Esophagus squamous epithelium (tissue), 5 donors: Measurements from ENCODE around the gene FAM131C. TPM values are rescaled to one million over a fixed set of nuclear protein-coding genes. Genes with fewer than 3 reads are reported as not detected.

Experiments
- DNase-seq: peaks from one replicate; lab custom pipeline; 2025; lab: John Stamatoyannopoulos, UW
- H3K27ac ChIP-seq, 4 donors: fragments of 200-600 bp; sonication (generic); one replicate each; pipeline ENCODE4 v1.5.1; 2016 to 2019; ENCODE audit warnings: mild to moderate bottlenecking in 1 of 4
- H3K27me3 ChIP-seq, 4 donors: fragments of 200-600 bp; sonication (generic); 1 replicate in 3 of 4; 2 replicates in 1 of 4; pipeline versions ENCODE4 v1.5.1 to v1.6.0; 2017 to 2021; ENCODE audit warnings: antibody characterized with exemption in 1 of 4
- H3K36me3 ChIP-seq, 3 donors: fragments of 200-600 bp; sonication (generic); one replicate each; pipeline ENCODE4 v1.5.1; 2016 to 2019
- H3K4me1 ChIP-seq, 3 donors: fragments of 200-600 bp; sonication (generic); one replicate each; pipeline ENCODE4 v1.5.1; 2017 to 2019
- H3K4me3 ChIP-seq, 4 donors: fragments of 200-600 bp; sonication (generic); 1 replicate in 3 of 4; 2 replicates in 1 of 4; pipeline ENCODE4 v1.5.1; 2016 to 2019; ENCODE audit warnings: mild to moderate bottlenecking in 2 of 4, moderate library complexity in 1 of 4
- H3K9me3 ChIP-seq, 3 donors: fragments of 200-600 bp; sonication (generic); one replicate each; pipeline ENCODE4 v1.5.1; 2016 to 2019
- POLR2A ChIP-seq, 4 donors: fragments of 450-650 bp; IDR thresholded peaks; one replicate each; pipeline ENCODE4 v1.6.1; 2017; ENCODE audit warnings: antibody characterized with exemption in 4 of 4, mild to moderate bottlenecking in 4 of 4, moderate library complexity in 3 of 4
- WGBS, 2 donors: methylation state at CpG; one replicate each; pipeline ENCODE4 v1.1.5; 2018; 5-methylcytosine and 5-hydroxymethylcytosine counted together
- intact Hi-C: fragments of 100-400 bp; cut with DNase I; formaldehyde crosslinking; loops from one replicate; pipeline ENCODE4 v1.15.0; 2022
- total RNA-seq, 4 donors: library from RNA; depleted of rRNA; stranded (reverse); fragments of >200 nt; gene quantifications; one replicate each; pipeline ENCODE4 v1.1.0, GENCODE V29; 2016
- TF ChIP-seq, protein P1 (sequence below), 6 experiments: fragments of 450-650 bp in 4 of 6; fragments of 200-600 bp in 2 of 6; sonication (generic) in 2 of 6; IDR thresholded peaks; one replicate each; pipeline ENCODE4 v1.5.1; 2016 to 2019; ENCODE audit warnings: antibody characterized with exemption in 6 of 6, mild to moderate bottlenecking in 4 of 6, moderate library complexity in 4 of 6
- donor health status: DM: yes; HTN: yes; CAD: no.

FAM131C gene
- total RNA-seq, 4 donors from 2014 or later = 1.6 to 4.5 TPM; not detected in 2

DNA sequence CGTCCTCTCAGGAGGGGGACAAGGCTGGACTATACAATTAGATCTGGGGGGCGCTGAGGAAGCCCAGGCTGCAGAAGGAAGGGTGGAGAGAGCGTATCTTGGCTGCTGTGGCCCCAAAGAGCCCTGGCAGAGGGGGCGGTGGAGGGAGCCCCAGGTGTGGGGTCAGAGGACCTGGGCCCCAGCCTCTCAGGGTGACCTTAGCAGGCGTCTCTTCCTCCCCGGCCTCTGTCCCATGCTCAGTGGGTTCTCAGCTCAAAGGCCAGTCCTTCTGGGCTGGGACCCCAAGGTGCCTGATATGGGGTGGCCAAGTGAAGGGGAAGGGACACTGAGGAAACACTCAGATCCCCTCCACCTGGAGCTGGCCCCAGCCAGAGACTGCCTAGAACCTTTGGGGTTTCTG lies 1.8 kb downstream of the FAM131C start:
- 88 to 100% methylated on average over 2 to 5 of the region's 6 CpGs for WGBS, 2 donors
- Histone ChIP-seq H3K4me3 (no peak overlapping the region), H3K36me3 (no peaks in the 10 kb centered on the region), H3K9me3 (no peaks in the 10 kb centered on the region), H3K27ac (no peak overlapping the region), H3K27me3 (peaks cover 0 to 22% (median 0%) of the 10 kb centered on the region in 4 donors), H3K4me1 (peaks cover 20 to 57% (median 23%) of the 10 kb centered on the region in 3 donors)
- no peak for TF ChIP-seq POLR2A (IDR thresholded peaks at IDR 0.05)
- TF ChIP-seq, protein P1, sequence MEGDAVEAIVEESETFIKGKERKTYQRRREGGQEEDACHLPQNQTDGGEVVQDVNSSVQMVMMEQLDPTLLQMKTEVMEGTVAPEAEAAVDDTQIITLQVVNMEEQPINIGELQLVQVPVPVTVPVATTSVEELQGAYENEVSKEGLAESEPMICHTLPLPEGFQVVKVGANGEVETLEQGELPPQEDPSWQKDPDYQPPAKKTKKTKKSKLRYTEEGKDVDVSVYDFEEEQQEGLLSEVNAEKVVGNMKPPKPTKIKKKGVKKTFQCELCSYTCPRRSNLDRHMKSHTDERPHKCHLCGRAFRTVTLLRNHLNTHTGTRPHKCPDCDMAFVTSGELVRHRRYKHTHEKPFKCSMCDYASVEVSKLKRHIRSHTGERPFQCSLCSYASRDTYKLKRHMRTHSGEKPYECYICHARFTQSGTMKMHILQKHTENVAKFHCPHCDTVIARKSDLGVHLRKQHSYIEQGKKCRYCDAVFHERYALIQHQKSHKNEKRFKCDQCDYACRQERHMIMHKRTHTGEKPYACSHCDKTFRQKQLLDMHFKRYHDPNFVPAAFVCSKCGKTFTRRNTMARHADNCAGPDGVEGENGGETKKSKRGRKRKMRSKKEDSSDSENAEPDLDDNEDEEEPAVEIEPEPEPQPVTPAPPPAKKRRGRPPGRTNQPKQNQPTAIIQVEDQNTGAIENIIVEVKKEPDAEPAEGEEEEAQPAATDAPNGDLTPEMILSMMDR (IDR thresholded peaks at IDR 0.05) = no peak
- DNase-seq = no peak
- intact Hi-C loops = loop anchor here (10.0 kb wide), 2 partner anchors 173 to 293 kb away; partner anchors contain the start of gene SZRD1

DNA sequence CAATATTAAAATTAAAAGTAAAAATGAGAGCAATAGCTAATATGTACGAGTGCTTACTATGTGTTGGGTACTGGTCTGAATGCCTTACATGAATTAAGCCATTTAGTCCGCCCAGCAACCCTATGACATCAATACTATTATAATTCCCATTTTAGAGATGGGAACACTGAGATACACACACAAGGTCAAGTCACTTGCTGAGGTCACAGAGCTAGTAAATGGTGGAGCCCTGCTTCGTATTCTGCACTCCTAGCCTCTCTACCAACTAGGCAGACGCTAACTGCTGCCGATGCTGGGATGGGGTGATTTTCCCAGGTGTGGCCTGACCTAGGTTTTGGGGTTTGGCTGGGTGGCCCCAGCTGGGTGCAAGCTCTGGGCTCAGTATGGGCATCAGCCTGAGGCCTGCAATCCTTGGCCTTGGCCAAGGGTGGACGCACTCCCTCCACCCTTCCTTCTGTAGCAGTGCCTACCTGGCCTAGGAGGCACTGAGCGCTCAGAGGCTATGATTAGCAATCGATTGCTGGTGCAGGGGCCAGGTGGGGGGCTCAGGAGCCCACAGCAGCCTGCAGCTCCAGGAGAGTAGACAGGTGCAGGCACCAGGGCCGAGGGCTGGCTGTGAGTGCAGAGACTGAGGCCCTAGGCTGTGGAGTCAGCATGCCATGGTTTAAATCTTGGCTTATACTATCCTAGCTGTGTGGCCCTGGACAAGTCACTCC lies 2.7 kb downstream of the FAM131C start:
- 88 to 90% methylated on average over 6 of the region's 9 CpGs for WGBS, 2 donors

DNA sequence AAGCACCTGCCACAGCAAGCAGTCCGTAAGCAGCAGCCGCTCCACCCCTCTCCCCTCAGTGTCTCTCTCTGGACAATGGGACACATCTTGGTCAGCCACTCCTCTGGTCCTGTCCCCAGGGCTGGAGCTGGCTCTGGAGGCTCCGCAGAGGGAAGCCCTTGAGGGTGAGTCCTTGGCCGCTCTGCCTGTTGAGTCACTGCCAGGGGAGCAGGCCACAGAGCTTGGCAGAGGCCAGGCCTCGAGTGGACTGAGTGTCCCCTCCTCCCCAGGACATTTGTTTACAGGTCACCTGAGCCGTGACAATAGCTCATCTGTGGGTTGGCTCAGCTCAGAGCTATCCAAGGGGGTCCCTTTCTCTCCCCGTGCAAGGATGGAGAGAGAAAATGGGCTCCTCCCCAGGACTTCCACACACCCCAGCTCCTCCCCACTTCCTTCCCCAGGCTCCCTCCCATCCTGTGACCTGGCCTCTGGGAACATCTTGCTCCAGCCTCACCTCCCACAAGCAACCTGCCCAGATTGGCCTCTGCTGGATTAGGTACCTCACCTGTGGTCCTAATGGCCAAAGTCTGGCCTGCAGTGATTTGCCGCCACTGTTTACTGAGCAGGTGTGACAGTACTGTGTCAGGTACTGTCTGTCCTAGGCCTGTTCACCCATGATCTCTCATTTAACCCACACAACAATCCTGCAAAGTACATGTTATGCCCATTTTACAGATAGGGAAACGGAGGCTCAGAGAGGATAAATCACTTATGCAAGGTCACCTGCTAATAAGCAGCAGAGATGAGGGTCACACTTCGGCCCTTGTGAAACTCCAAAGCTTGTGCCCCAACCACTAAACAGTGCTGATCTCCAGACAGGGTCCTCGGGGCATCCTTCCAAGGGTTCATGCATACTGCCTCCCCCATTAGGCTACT lies 4.8 kb downstream of the FAM131C start:
- no peak for DNase-seq
- WGBS, 2 donors = 90 to 94% methylated on average over 3 to 4 of the region's 11 CpGs
- intact Hi-C loops = no loop called here
- Histone ChIP-seq H3K4me1 (peaks cover 7 to 31% (median 8%) of the 10 kb centered on the region in 3 donors), H3K27me3 (peaks cover 0 to 26% (median 0%) of the 10 kb centered on the region in 4 donors), H3K36me3 (no peaks in the 10 kb centered on the region), H3K9me3 (no peaks in the 10 kb centered on the region), H3K27ac (no peak overlapping the region), H3K4me3 (no peak overlapping the region)
- TF ChIP-seq, protein P1 (IDR thresholded peaks at IDR 0.05) = no peak
- TF ChIP-seq POLR2A (IDR thresholded peaks at IDR 0.05) = no peak

More for the DNA sequence above, 2.7 kb downstream of the FAM131C start:
- H3K27me3 ChIP-seq = peaks cover 0 to 22% (median 0%) of the 10 kb centered on the region in 4 donors
- no peaks in the 10 kb centered on the region for H3K9me3 ChIP-seq
- TF ChIP-seq, protein P1 (IDR thresholded peaks at IDR 0.05) = no peak
- no peak for TF ChIP-seq POLR2A (IDR thresholded peaks at IDR 0.05)
- H3K4me1 ChIP-seq = peaks cover 15 to 53% (median 17%) of the 10 kb centered on the region in 3 donors
- no peak overlapping the region for H3K27ac ChIP-seq
- intact Hi-C loops = loop anchor here (10.0 kb wide), 2 partner anchors 174 to 294 kb away; partner anchors contain the start of gene SZRD1
- DNase-seq = no peak
- H3K36me3 ChIP-seq = no peaks in the 10 kb centered on the region
- no peak overlapping the region for H3K4me3 ChIP-seq

DNA sequence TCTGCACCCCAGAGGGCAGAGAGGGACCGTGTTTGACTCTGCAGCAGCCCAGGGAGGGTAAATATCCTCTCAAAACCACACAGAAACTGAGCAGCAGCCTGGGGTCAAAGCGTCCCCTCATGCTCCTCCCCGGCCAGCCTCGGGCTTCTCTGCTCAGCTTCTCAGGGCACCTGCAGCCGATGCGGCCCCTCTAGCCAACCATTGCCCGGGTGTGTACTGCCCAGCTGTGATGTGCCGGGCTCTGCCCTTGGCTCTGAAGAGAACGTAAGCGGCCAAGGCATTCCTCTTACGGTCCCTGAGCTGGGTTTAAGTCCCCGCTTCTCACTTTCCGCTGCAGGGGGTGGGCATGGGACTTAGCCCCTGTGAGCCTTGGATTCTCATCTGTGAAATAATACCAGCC lies 5.5 kb downstream of the FAM131C start:
- Histone ChIP-seq H3K4me1 (peaks cover under 1 to 24% (median 5%) of the 10 kb centered on the region in 3 donors), H3K27ac (no peak overlapping the region), H3K4me3 (no peak overlapping the region), H3K27me3 (peaks cover 0 to 20% (median 0%) of the 10 kb centered on the region in 4 donors), H3K36me3 (no peaks in the 10 kb centered on the region), H3K9me3 (no peaks in the 10 kb centered on the region)
- no peak for DNase-seq
- intact Hi-C loops = no loop called here
- 60 to 85% methylated on average over 2 to 8 of the region's 13 CpGs for WGBS, 2 donors
- TF ChIP-seq, protein P1 (IDR thresholded peaks at IDR 0.05) = no peak
- no peak for TF ChIP-seq POLR2A (IDR thresholded peaks at IDR 0.05)
